ENCODE data around the gene KCTD16.

DNA sequence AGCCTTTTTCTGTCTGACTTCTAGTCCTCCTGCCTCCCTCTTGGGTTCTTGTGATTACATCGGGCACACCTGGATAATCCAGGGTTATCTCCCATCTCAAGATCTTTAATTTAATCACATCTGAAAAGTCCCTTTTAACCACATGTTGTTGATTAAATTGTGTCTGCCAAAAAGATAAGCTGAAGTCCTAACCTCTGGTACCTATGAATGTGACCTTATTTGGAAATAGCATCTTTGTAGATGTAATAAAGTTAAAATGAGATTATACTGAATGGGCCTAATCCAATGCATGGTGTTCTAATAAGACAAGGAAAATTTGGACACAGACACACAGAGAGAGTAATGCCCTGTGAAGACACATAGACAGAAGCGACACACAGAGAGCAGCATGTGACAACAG, 232.4 kb downstream of the KCTD16 start:
- TF ChIP-seq, protein P1, sequence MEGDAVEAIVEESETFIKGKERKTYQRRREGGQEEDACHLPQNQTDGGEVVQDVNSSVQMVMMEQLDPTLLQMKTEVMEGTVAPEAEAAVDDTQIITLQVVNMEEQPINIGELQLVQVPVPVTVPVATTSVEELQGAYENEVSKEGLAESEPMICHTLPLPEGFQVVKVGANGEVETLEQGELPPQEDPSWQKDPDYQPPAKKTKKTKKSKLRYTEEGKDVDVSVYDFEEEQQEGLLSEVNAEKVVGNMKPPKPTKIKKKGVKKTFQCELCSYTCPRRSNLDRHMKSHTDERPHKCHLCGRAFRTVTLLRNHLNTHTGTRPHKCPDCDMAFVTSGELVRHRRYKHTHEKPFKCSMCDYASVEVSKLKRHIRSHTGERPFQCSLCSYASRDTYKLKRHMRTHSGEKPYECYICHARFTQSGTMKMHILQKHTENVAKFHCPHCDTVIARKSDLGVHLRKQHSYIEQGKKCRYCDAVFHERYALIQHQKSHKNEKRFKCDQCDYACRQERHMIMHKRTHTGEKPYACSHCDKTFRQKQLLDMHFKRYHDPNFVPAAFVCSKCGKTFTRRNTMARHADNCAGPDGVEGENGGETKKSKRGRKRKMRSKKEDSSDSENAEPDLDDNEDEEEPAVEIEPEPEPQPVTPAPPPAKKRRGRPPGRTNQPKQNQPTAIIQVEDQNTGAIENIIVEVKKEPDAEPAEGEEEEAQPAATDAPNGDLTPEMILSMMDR (conservative IDR thresholded peaks at IDR 0.05; ENCODE audit: low read depth in 2 of 2): no peak
- TF ChIP-seq EZH2phosphoT487 (IDR thresholded peaks at IDR 0.05; ENCODE audit: unreplicated experiment): no peak
- TF ChIP-seq, protein P2, sequence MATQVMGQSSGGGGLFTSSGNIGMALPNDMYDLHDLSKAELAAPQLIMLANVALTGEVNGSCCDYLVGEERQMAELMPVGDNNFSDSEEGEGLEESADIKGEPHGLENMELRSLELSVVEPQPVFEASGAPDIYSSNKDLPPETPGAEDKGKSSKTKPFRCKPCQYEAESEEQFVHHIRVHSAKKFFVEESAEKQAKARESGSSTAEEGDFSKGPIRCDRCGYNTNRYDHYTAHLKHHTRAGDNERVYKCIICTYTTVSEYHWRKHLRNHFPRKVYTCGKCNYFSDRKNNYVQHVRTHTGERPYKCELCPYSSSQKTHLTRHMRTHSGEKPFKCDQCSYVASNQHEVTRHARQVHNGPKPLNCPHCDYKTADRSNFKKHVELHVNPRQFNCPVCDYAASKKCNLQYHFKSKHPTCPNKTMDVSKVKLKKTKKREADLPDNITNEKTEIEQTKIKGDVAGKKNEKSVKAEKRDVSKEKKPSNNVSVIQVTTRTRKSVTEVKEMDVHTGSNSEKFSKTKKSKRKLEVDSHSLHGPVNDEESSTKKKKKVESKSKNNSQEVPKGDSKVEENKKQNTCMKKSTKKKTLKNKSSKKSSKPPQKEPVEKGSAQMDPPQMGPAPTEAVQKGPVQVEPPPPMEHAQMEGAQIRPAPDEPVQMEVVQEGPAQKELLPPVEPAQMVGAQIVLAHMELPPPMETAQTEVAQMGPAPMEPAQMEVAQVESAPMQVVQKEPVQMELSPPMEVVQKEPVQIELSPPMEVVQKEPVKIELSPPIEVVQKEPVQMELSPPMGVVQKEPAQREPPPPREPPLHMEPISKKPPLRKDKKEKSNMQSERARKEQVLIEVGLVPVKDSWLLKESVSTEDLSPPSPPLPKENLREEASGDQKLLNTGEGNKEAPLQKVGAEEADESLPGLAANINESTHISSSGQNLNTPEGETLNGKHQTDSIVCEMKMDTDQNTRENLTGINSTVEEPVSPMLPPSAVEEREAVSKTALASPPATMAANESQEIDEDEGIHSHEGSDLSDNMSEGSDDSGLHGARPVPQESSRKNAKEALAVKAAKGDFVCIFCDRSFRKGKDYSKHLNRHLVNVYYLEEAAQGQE (IDR thresholded peaks at IDR 0.05; ENCODE audit: unreplicated experiment): no peak
- no peak for TF ChIP-seq POLR2AphosphoS5 (IDR thresholded peaks at IDR 0.05; ENCODE audit: low read depth)
- TF ChIP-seq JUNB (IDR thresholded peaks at IDR 0.05; ENCODE audit: unreplicated experiment): no peak
- no peak for TF ChIP-seq EZH2 (IDR thresholded peaks at IDR 0.05; ENCODE audit: low read depth, unreplicated experiment)
- TF ChIP-seq ZNF331 (CRISPR knock-in tag; IDR thresholded peaks at IDR 0.05; ENCODE audit: low read depth): no peak
- TF ChIP-seq, protein P3, sequence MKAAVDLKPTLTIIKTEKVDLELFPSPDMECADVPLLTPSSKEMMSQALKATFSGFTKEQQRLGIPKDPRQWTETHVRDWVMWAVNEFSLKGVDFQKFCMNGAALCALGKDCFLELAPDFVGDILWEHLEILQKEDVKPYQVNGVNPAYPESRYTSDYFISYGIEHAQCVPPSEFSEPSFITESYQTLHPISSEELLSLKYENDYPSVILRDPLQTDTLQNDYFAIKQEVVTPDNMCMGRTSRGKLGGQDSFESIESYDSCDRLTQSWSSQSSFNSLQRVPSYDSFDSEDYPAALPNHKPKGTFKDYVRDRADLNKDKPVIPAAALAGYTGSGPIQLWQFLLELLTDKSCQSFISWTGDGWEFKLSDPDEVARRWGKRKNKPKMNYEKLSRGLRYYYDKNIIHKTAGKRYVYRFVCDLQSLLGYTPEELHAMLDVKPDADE (IDR thresholded peaks at IDR 0.05): no peak
- TF ChIP-seq, protein P4, sequence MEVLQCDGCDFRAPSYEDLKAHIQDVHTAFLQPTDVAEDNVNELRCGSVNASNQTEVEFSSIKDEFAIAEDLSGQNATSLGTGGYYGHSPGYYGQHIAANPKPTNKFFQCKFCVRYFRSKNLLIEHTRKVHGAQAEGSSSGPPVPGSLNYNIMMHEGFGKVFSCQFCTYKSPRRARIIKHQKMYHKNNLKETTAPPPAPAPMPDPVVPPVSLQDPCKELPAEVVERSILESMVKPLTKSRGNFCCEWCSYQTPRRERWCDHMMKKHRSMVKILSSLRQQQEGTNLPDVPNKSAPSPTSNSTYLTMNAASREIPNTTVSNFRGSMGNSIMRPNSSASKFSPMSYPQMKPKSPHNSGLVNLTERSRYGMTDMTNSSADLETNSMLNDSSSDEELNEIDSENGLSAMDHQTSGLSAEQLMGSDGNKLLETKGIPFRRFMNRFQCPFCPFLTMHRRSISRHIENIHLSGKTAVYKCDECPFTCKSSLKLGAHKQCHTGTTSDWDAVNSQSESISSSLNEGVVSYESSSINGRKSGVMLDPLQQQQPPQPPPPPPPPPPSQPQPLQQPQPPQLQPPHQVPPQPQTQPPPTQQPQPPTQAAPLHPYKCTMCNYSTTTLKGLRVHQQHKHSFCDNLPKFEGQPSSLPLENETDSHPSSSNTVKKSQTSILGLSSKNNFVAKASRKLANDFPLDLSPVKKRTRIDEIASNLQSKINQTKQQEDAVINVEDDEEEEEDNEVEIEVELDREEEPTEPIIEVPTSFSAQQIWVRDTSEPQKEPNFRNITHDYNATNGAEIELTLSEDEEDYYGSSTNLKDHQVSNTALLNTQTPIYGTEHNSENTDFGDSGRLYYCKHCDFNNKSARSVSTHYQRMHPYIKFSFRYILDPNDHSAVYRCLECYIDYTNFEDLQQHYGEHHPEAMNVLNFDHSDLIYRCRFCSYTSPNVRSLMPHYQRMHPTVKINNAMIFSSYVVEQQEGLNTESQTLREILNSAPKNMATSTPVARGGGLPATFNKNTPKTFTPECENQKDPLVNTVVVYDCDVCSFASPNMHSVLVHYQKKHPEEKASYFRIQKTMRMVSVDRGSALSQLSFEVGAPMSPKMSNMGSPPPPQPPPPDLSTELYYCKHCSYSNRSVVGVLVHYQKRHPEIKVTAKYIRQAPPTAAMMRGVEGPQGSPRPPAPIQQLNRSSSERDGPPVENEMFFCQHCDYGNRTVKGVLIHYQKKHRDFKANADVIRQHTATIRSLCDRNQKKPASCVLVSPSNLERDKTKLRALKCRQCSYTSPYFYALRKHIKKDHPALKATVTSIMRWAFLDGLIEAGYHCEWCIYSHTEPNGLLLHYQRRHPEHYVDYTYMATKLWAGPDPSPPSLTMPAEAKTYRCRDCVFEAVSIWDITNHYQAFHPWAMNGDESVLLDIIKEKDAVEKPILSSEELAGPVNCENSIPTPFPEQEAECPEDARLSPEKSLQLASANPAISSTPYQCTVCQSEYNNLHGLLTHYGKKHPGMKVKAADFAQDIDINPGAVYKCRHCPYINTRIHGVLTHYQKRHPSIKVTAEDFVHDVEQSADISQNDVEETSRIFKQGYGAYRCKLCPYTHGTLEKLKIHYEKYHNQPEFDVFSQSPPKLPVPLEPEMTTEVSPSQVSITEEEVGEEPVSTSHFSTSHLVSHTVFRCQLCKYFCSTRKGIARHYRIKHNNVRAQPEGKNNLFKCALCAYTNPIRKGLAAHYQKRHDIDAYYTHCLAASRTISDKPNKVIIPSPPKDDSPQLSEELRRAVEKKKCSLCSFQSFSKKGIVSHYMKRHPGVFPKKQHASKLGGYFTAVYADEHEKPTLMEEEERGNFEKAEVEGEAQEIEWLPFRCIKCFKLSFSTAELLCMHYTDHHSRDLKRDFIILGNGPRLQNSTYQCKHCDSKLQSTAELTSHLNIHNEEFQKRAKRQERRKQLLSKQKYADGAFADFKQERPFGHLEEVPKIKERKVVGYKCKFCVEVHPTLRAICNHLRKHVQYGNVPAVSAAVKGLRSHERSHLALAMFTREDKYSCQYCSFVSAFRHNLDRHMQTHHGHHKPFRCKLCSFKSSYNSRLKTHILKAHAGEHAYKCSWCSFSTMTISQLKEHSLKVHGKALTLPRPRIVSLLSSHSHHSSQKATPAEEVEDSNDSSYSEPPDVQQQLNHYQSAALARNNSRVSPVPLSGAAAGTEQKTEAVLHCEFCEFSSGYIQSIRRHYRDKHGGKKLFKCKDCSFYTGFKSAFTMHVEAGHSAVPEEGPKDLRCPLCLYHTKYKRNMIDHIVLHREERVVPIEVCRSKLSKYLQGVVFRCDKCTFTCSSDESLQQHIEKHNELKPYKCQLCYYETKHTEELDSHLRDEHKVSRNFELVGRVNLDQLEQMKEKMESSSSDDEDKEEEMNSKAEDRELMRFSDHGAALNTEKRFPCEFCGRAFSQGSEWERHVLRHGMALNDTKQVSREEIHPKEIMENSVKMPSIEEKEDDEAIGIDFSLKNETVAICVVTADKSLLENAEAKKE (CRISPR knock-in tag; IDR thresholded peaks at IDR 0.05): no peak
- no peak for TF ChIP-seq ZNF114 (CRISPR knock-in tag; IDR thresholded peaks at IDR 0.05)
- TF ChIP-seq CREB1 (CRISPR knock-in tag; IDR thresholded peaks at IDR 0.05; ENCODE audit: low read depth): no peak
- no peak for TF ChIP-seq NANOG (IDR thresholded peaks at IDR 0.05; ENCODE audit: borderline replicate concordance)
